GM12801 (cell line): Measurements from ENCODE around the gene UTRN.

ENCODE experiments used
- CTCF ChIP-seq: IDR thresholded peaks from one replicate; pipeline ENCODE4 v1.5.1; 2011; ENCODE audit warnings: control low read depth; ENCODE audit not compliant: insufficient read length; ENCODE audit errors: extremely low read depth

The UTRN gene

GRCh38 chr6:144295981-144296767 lies 11.0 kb downstream of the UTRN start:
- no peak for TF ChIP-seq CTCF

GRCh38 chr6:144296973-144297372 lies 11.8 kb downstream of the UTRN start:
- no peak for TF ChIP-seq CTCF

- TF ChIP-seq CTCF: no peak
These were observed 12.5 kb downstream of the UTRN start for GRCh38 chr6:144297511-144298100.

GRCh38 chr6:144298194-144298593 lies 13.1 kb downstream of the UTRN start:
- TF ChIP-seq CTCF: no peak

- TF ChIP-seq CTCF: no peak
These were observed 13.8 kb downstream of the UTRN start for GRCh38 chr6:144298916-144299315.

- no peak for TF ChIP-seq CTCF
These were observed 17.7 kb downstream of the UTRN start for GRCh38 chr6:144302701-144303372.

- TF ChIP-seq CTCF: no peak
These were observed 19.2 kb downstream of the UTRN start for GRCh38 chr6:144304223-144304848.
